ENCODE measurements around the gene PKDCC. TPM values are rescaled to one million over a fixed set of nuclear protein-coding genes. Genes with fewer than 3 reads are reported as not detected.

The PKDCC gene
- total and polyA plus RNA-seq, 2 of the 8 experiments (the other 6 are each of a cell fraction or from before 2014, with no cell fraction given): 49.9 to 80.1 TPM

DNA sequence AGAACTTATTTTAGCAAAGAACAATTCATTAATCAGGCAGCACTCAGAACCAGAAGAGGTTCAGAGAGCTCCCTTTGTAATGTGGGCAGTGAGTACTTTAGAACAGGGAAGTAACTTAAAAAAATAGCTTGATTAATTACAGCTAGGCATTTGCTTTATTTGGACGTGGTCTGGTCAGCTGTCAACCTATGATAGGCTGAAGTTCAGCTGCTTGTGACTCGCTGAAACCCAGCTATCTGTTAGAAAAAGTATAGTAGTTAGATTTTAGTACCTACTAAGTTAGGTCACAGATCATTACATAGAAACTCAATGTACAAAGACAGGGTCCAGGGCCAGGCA is 40.0 kb downstream of the PKDCC start:
- no peak for DNase-seq (ENCODE audit: low read depth in 1 of 2, low spot score in 2 of 2)
- Histone ChIP-seq H2BK15ac (ENCODE audit: low read length) (no peak overlapping the region), H3K14ac (ENCODE audit: insufficient read length) (no peak overlapping the region), H3K4me2 (ENCODE audit: insufficient read depth in 1 of 2, low read depth in 2 of 2, low read length in 2 of 2) (no peak overlapping the region), H3K79me2 (ENCODE audit: control insufficient read depth in 1 of 2, insufficient read depth in 2 of 2, low read length in 2 of 2) (no peaks in the 10 kb centered on the region), H2AFZ (ENCODE audit: low read length) (no peak overlapping the region), H4K20me1 (replicated peaks in 1 of 2; ENCODE audit: control insufficient read depth in 1 of 2, insufficient read depth in 2 of 2, low read length in 2 of 2) (peaks cover 0 to 2% of the 10 kb centered on the region in 2 experiments), H3K4ac (replicated peaks; ENCODE audit: insufficient read length, low read depth, low read length) (no peak overlapping the region), H3K27me3 (replicated peaks in 1 of 4; ENCODE audit: control insufficient read depth in 3 of 4, extremely low read depth in 1 of 4, insufficient read depth in 3 of 4, low read length in 3 of 4) (peaks cover 0 to 5% (median 1%) of the 10 kb centered on the region in 4 experiments; a peak in 4 of 7 replicates), H3K9me3 (ENCODE audit: insufficient read depth in 2 of 2, low read depth in 1 of 2, low read length in 1 of 2) (no peaks in the 10 kb centered on the region), H3K18ac (ENCODE audit: extremely low read depth, low read length) (no peak overlapping the region), H4K5ac (ENCODE audit: insufficient read length, low read depth, low read length) (no peak overlapping the region), H4K8ac (ENCODE audit: extremely low read depth, insufficient read depth, low read length) (no peak overlapping the region), H2AK5ac (ENCODE audit: low read depth, low read length) (no peak overlapping the region; the same call in 1 of the 2 replicates), H3K23me2 (ENCODE audit: low read depth, low read length) (no peaks in the 10 kb centered on the region), H3K9ac (replicated peaks in 1 of 4; ENCODE audit: extremely low read depth in 1 of 4, low read depth in 3 of 4, low read length in 3 of 4) (no peak overlapping the region), H3K27ac (ENCODE audit: low read depth, low read length) (no peak overlapping the region), H4K91ac (replicated peaks; ENCODE audit: insufficient read length, low read length) (no peak overlapping the region), H3K4me3 (ENCODE audit: extremely low read depth in 1 of 4, insufficient read depth in 2 of 4, low read depth in 3 of 4, low read length in 4 of 4) (no peak overlapping the region), H3K23ac (ENCODE audit: insufficient read length) (no peak overlapping the region), H2BK120ac (replicated peaks; ENCODE audit: low read depth, low read length) (no peak overlapping the region), H3K56ac (replicated peaks; ENCODE audit: insufficient read length, low read depth, low read length) (no peak overlapping the region), H2BK20ac (ENCODE audit: low read length) (no peak overlapping the region), H2BK12ac (ENCODE audit: low read depth, low read length) (no peak overlapping the region), H3K36me3 (ENCODE audit: control insufficient read depth in 2 of 4, insufficient read depth in 4 of 4, low read length in 3 of 4) (no peaks in the 10 kb centered on the region), H3K79me1 (ENCODE audit: low read depth, low read length) (no peaks in the 10 kb centered on the region), H2BK5ac (ENCODE audit: low read depth, low read length) (no peak overlapping the region), H3K4me1 (replicated peaks in 1 of 4; ENCODE audit: control insufficient read depth in 3 of 4, insufficient read depth in 4 of 4, low read length in 3 of 4) (peaks cover 0 to 16% (median 4%) of the 10 kb centered on the region in 4 experiments; a peak in 4 of 7 replicates)
- FAIRE-seq: no peak
- ChIA-PET CTCF (ENCODE audit: partially characterized antibody) (interaction anchor here (0.7 to 25.9 kb wide), 37 partner anchors 8 to 318 kb away, joined by 3 to 890 read pairs (median 7); partner anchors contain the start of gene PKDCC), POLR2A (ENCODE audit: partially characterized antibody) (no interaction called here)
- 98% methylated on average over 2 of the region's 2 CpGs; no CpG with 5 or more reads in 1 of the 2 experiments for WGBS, 2 experiments (ENCODE audit: extremely low coverage in 1 of 2, insufficient coverage in 1 of 2, insufficient read length in 1 of 2, insufficient replicate concordance in 2 of 2, low coverage in 1 of 2, low lambda C conversion rate in 2 of 2, missing lambda C conversion rate in 1 of 2)
- TF ChIP-seq HDAC2 (IDR thresholded peaks at IDR 0.05; ENCODE audit: borderline replicate concordance in 1 of 2, low read depth in 2 of 2, low read length in 2 of 2) (no peak), NRF1 (IDR thresholded peaks at IDR 0.05; ENCODE audit: low read depth, low read length) (no peak), SIX5 (IDR thresholded peaks at IDR 0.05; ENCODE audit: low read depth, low read length) (no peak)
